ENCODE measurements around the gene STPG2.
"Not testable (repeated sequence)": the region's sequence is repeated elsewhere in the genome, so short reads cannot be mapped to it uniquely, and the experiment has no call there.

The STPG2 gene

DNA sequence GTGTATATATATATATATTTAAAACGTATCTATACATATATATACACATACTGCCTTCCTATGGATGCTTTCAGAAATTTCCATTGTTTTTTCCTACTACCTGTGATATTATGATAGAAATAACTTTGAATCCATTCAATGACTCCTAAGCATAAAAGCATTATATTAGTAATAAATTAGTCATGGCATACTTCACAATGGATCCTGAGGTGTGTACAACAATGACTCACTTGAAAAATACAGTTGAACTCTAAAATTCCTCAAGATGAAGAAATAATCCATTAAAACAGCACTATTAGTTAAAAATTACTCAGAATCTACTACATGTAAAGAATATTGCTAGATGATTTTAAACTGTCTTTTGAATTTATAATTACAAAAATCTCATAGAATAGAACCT, 201.1 kb downstream of the STPG2 start:
- DNase-seq (ENCODE audit: low read depth): no peak

DNA sequence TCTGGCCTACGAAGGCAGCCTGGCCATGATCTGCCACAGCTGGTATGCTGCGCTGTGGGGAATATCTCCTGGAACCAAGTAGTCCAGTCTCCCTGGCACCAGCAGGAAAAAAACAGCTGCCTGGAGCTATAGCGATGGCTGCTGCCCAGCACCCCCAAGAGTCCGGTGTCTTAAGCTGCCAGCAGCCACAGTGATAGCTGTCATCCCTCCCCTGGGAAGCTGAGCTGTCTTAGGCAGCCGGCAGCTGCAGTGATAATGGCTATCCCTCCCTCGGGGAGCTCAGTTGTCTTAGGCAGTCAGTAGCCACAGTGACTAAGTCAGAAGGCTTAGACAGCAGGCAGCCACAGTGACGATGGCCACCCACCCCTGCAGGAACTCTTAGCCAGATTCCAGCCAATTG, 205.1 kb downstream of the STPG2 start:
- DNase-seq (ENCODE audit: low read depth): no peak

DNA sequence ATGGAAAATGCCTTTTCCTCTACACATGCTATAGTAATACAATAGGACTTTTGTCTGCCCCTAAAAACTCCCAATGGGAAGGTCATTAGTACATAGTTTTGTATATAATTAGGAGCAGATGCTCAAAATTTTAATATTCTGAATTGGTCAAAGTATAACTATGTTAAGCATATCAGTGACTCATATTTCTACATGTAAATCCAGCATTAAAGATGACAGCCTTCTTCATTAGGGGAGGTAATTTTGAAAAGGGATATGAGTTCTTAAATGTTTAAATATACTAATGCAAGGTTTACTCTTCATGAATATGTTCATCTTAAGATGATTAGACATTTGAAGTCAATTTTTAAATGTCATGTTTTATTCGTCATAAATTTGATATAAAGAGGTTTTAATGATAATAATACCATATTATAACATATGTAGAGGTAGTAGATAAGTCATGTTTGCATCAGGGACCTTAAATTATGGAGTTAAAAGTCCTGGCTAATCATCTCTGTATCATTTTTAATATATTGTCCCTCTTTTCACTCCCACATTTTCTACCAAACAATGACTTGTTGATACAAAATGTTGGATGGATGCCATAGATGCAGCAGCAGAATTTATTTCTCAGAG, 218.8 kb downstream of the STPG2 start:
- DNase-seq (ENCODE audit: low read depth): no peak

DNA sequence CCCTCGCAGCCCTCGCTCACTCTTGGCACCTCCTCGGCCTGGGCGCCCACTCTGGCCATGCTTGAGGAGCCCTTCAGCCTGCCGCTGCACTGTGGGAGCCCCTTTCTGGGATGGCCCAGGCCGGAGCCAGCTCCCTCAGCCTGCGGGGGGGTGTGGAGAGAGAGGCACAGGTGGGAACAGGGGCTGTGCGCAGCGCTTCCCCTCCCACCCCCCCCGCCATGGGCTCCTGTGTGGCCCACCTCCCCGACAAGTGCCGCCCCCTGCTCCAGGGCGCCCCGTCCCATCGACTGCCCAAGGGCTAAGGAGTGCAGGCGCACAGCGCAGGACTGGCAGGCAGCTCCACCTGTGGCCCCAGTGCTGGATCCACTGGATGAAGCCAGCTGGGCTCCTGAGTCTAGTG, 220.2 kb downstream of the STPG2 start:
- no peak for DNase-seq (ENCODE audit: low read depth)

DNA sequence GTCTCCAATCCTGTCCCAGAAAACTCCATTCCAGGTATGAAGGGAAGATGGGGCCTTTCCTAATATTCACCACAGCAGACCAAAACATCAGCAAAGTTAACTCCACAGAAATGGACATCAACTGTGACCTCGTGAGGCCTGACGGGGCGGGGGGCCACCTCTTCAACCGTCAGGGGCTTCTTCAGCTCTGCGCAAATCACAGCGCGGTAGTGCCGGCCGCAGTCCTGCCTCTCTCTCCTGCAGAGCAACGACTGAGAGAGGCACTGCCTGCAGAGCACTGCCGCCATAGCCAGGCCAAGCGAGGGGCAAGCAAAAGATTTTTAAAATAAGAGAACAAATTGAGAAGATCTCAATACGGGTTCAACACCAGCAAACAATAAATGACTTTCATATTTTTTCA, 226.2 kb downstream of the STPG2 start:
- DNase-seq (ENCODE audit: low read depth): no peak

DNA sequence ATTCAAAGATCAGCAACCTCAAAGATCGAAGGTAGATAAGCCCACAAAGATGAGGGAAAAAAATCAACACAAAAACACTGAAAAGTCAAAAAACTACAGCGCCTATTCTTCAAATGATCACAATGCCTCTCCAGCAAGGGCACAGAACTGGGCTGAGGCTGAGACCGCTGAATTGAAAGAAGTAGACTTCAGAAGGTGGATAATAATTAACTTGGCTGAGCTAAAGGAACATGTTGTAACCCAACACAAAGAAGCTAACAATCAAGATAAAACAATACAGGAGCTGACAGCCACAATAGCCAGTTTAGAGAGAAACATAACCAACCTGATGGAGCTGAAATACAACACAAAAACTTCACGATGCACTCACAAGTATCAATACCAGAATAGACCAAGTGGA, 231.1 kb downstream of the STPG2 start:
- no peak for DNase-seq (ENCODE audit: low read depth)

DNA sequence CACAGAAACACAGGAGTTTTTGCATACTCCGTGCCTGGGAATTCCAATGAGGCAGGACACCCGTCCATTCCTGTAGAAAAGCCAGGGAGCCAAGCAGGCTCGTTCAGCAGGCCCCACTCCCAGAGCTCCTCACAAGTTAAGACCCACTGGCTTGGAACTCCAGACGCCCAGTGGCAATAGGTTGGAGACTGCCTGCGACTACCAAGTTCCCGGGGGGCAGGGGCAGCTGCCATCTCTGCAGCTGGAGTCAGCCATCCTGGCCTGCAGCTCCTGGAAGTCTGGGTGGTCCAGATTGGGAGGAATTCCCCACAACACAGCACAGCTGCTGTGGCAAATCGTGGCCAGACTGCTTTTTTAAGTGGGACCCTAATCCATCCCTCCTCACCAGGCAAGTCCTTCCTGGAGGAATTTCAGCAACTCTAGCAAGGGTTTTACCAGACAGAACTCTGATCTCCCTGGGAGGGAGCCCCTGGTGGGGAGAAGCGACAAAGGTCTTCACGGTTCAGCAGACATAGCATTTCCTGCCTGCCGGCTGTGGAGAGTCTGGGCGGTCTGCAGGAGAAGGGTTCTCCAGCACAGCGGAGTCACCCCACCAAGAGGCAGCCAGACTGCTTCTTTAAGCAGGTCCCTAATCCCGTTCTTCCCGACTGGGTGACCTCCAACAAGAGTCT, 231.9 kb downstream of the STPG2 start:
- DNase-seq (ENCODE audit: low read depth): no peak

DNA sequence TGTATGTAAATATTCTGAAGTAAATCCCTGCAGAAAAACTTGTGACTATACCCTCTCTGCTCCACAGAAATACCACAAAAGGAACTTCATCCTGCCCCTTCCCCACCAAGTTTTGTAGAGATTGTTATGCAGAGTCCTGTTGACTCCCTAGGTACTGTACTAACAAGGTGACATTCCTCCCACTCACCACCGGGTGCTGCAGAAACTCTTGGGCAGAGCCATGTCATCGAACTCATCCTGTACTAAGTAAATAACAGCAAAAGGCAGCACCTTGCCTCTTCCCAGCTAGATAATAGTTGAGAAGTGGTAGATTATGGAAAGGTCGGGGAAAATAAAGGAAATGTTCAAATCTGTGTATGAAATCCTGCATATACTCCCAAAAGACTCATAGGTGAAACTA, 233.3 kb downstream of the STPG2 start:
- no peak for DNase-seq (ENCODE audit: low read depth)

DNA sequence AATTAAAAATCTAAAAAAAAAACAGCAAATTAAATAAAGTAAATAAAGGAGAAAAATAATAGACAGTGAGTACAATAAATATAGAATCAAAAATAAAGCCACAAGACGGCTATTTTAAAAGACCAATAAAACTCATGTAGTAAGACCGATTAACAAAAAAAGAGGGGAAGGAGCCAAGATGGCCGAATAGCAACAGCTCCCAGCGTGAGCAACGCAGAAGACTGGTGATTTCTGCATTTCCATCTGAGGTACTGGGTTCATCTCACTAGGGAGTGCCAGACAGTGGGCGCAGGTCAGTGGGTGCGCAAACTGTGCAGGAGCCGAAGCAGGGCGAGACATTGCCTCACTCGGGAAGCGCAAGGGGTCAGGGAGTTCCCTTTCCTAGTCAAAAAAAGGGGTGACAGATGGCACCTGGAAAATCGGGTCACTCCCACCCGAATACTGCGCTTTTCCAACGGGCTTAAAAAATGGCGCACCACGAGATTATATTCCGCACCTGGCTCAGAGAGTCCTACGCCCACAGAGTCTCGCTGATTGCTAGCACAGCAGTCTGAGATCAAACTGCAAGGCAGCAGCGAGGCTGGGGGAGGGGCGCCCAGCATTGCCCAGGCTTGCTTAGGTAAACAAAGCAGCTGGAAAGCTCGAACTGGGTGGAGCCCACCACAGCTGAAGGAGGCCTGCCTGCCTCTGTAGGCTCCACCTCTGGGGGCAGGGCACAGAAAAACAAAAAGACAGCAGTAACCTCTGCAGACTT, 239.7 kb downstream of the STPG2 start:
- DNase-seq (ENCODE audit: low read depth): not testable (repeated sequence)

DNA sequence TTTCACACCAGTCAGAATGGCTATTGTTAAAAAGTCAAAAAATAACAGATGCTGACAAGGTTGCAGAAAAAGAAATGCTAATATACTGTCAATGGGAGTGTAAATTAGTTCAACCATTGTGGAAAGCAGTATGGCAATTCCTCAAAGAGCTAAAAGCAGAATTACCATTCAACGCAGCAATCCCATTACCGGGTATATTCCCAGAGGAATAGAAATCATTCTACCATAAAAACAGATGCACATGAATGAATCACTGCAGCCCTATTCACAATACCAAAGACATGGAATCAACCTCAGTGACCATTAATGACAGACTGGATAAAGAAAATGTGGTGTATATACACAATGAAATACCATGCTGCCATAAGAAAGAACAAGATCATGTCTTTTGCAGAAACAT, 243.0 kb downstream of the STPG2 start:
- no peak for DNase-seq (ENCODE audit: low read depth)

DNA sequence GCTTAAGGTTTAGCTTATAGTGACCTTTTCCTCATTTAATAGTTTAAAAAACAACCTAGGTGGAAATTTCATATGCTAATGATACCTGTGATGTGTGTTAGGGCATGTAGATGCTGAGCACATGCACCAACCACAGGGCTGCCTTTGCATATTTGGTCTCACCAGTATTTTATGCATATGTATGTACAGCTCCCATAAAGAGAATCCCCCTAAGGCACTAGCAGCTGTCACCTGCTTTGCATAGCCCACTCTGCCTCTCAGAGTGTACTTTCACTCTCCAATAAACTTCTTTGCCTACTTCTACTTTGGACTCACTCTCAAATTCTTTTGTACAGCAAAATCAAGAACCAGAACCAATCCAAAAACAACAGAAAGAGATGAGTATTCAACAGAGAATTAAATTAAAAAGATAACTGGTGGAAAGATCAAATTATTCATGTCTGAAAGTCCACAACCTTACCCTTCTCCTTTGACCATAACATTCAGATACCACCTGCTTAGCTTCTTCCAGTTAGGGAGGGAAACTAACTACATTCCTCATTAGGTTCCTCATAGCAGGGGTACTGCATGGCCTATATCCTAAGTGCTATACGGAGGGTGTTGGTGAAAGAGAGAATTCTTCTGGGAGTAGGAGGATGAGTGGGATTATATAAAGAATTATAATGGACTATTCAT, 250.5 kb downstream of the STPG2 start:
- DNase-seq (ENCODE audit: low read depth): no peak

DNA sequence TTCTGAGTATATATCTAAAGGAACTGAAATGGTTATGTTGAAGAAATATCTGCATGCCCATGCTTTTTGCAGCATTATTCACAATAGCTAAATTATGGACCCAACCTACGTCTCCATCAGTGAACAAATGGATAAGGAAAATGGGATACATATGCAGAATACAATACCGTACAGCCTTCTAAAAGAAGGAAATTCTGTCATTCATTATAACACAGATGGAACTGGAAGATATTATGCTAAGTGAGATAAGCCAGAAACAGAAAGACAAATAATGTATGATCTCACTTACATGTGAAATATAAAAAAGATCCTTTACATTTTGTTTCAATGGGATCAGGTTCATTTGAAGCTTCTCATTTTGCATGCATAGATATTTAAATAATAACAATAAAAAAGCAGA, 263.3 kb downstream of the STPG2 start:
- DNase-seq (ENCODE audit: low read depth): no peak

DNA sequence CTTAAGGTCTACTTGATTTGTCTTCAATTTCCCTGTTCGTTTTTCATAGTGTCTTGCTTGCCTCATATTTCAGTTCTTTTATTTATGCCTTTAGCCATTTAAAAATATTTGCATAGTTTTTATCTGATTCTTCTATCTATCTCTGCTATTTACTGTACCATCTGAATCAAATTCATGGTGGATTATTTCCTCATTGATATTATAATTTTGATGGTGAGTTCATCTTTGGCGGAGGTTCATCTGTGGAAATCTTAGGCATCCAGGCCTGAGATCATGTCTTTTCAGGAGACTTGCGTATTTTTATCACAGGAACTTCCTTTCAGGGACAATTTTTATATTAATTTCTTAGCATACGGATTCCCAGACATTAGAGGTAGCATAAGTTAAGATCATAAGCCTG, 275.2 kb downstream of the STPG2 start:
- DNase-seq (ENCODE audit: low read depth): no peak

DNA sequence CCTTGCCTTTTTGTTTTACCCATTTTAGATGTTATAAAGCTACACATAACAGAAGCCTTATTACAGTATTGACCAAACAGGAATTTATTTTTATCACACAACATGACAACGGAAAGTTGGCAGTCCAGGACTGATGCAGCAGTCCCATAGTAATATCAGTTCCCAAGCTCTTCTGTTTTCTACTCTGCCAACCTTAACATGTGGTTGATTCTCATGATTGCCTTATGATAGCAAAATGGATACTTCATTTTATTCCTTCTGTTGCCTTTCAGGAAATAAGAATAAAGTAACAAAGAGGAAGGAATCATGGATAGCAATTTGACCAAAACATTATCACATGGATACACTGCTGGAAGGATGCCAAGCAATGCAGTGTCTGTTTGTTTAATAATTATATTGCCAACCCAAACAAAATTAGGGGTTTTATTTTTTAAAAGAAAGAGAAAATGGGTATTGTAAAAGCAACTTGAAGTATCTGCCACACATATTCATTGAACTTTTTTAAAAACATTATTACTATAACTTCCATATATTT, 275.7 kb downstream of the STPG2 start:
- no peak for DNase-seq (ENCODE audit: low read depth)

DNA sequence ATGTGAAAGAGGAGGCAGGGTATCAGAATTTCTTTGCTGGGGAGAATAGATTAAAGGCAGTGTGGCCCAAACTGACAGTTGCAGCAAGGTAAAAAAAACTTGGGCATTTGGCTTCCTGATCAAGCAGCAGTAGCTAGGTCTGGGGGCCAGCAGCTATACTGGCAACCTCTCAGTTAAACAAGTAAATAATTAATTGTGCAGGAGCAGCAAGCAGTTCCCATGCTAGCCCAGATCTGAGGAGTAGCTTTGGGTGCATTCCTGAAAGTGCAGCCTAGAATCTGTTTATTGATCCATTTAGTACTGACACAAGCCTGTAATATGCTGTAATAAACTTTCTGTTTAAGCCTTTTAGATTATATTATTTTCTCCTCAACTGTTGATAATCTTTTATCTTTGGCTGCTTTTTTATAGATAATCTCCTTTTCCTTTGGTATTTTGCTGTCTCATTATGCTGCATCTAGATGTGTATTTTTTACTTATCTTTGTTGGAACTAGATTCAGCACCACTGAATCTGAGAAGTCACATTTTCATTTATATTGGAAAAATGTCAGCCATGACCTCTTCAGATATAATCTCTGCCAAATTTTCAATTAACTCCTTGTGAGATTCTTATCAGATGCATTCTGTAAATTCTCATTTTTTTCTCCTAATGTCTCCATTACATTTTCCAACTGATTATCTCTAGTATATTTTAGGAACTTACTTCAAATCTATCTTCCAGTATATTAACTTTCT, 276.3 kb downstream of the STPG2 start:
- DNase-seq (ENCODE audit: low read depth): no peak

DNA sequence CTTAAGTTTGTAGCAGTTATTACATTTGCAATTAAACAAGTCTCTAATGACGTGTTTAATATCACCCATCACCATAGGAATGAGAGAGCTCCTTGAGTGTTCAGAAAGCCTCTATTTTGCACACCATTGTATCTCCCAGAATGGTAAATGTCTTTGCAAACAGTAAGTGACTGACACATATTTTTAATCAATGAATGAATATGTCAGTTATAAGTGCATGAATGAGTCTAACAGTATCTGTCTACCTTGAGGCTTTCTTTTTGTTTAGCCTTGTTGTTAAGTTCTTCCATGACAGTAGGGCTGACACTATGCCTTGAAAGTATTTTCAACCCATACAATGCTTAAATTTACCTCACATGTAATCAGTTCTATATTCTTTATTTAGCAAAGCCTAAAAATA, 292.2 kb downstream of the STPG2 start:
- DNase-seq (ENCODE audit: low read depth): no peak

DNA sequence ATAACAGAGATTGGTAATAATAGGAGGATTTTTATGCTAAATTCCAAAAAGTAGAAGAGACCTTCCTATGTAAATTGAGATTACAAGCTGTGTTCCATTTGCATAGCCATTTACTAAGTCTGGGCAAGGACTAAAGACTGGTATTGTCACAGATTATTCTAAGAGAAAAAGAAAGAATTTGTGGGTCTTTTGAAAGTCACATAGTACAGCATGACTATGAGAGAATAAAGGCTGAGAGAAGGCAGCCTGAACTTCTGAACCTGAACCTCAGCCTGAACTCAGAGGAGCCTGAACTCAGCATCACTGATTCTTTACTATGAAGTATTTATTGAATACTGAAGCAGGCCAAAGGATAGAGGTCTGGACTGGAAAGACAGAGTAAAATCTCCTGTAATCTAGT, 297.5 kb downstream of the STPG2 start:
- DNase-seq (ENCODE audit: low read depth): no peak

DNA sequence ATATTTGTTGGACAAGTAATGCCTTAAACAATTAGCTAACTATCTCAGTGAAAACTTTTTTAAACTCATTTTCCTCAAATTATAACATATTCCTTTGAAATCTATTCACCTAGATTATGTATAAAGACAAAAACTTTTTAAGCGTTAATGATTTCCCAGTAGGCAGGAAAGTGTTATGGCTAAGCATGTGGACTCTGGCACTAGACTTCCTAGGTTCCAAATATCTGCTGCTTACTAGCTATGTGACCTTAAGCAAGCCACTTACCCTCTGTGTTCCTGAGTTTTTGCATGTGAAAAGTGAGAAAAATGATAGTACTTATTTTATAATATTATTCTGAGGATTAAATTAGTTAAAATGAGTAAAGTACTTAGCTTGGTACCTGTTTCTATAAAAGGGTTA, 301.8 kb downstream of the STPG2 start:
- no peak for DNase-seq (ENCODE audit: low read depth)

DNA sequence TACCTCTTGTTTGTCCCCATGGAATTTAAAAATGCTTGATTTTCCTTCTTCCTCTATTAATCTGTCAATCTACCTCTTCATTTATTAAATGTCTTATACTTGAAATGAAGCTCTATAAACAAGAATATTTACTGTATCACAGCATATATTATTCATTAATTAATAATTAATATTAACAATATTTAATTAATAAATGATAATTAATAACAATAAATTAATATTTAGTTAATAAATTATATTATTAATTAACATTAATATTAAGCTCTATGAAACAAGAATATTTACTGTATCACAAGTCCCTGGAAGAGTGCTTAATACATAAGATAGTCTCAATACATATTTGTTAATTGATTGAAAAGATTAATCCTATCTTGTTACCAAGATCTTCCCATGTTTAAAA, 306.6 kb downstream of the STPG2 start:
- DNase-seq (ENCODE audit: low read depth): no peak

DNA sequence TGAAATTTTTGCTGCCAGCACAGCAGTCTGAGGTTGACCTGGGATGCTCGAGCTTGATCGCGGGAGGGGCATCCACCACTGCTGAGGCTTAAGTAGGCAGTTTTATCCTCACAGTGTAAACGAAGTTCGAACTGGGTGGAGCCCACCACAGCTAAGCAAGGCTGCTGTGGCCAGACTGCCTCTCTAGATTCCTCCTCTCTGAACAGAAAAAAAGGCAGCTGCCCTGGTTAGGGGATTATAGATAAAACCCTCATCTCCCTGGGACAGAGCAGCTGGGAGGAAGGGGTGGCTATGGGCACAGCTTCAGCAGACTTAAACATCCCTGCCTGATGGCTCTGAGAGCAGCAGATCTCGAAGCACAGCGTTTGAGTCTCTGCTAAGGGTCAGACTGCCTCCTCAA, 314.6 kb downstream of the STPG2 start:
- no peak for DNase-seq (ENCODE audit: low read depth)

DNA sequence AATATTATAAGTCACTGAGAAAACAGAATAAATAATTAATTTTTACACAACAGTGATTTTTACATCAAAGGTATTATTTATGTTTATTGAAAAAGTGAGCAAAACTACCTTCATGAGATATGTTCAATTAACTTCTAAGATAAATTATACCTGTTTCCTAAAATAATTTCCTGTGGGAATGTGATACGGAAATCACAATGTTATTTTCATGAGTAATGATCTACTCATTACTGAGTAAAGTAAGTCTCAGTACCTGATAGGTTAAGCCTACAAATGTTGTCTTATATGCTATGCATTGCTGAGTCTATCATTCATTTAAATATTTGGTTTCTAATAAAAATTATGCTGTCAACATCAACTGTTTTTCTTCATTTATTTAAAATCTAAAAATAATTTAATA, 324.0 kb downstream of the STPG2 start:
- DNase-seq (ENCODE audit: low read depth): no peak

DNA sequence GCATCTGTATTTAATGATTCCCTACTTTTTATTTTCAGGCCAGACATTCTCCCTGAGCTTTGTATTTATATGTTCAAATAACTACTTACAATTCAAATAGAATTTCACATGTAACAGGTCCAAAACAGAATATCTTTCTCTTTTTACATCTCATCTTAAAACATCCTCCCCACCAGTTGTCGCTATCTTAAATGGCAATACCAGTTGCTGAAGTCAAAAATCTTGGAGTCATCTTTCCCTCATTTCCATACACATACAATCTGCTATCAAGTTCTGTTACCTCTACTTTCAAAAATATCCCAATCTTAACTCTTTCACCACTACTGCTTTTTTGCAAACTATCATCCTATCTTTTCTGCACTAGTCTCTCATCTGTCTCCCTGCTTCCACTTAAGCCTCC, 330.5 kb downstream of the STPG2 start:
- DNase-seq (ENCODE audit: low read depth): no peak
